SK-N-SH treated with all-trans-retinoic acid at 6 μM for 48 hours (cell line): ENCODE results near the gene SLC19A3.

Source experiments
- ATAC-seq: fragments of 200-7000 bp; cut with Tn5 transposase; 3 replicates; pipeline ENCODE4 v1.9.1; 2020; ENCODE audit warnings: mild to moderate bottlenecking, moderate library complexity
- ARNTL ChIP-seq: fragments of 450-650 bp; formaldehyde crosslinking; IDR thresholded peaks from 2 replicates; pipeline ENCODE4 v1.5.0; 2020; ENCODE audit warnings: low read depth, mild to moderate bottlenecking, moderate library complexity, borderline replicate concordance
- BACH2 ChIP-seq: fragments of 250-450 bp; sonication (Bioruptor Pico); IDR thresholded peaks from 2 replicates; pipeline ENCODE4 v1.9.0; 2021; ENCODE audit warnings: mild to moderate bottlenecking, borderline replicate concordance
- CREB5 ChIP-seq: fragments of 250-450 bp; sonication (Bioruptor Pico); IDR thresholded peaks from 2 replicates; pipeline ENCODE4 v1.5.1; 2020; ENCODE audit warnings: low read depth, mild to moderate bottlenecking, moderate library complexity
- GLIS3 ChIP-seq: fragments of 250-450 bp; sonication (Bioruptor Pico); IDR thresholded peaks from 2 replicates; pipeline ENCODE4 v1.5.0; 2020; ENCODE audit warnings: mild to moderate bottlenecking, moderate library complexity
- ISL1 ChIP-seq: fragments of 250-450 bp; sonication (Bioruptor Pico); IDR thresholded peaks from 2 replicates; pipeline ENCODE4 v2.1.2; 2022; ENCODE audit warnings: mild to moderate bottlenecking, moderate library complexity
- PATZ1 ChIP-seq: fragments of 250-450 bp; sonication (Bioruptor Pico); IDR thresholded peaks from 2 replicates; pipeline ENCODE4 v1.8.0; 2020; ENCODE audit warnings: mild to moderate bottlenecking, moderate library complexity, borderline replicate concordance
- TCF4 ChIP-seq: fragments of 250-450 bp; sonication (Bioruptor Pico); IDR thresholded peaks from 2 replicates; pipeline ENCODE4 v1.8.0; 2021; ENCODE audit warnings: mild to moderate bottlenecking, moderate library complexity, borderline replicate concordance
- TOX ChIP-seq: fragments of 250-450 bp; sonication (Bioruptor Pico); IDR thresholded peaks from 2 replicates; pipeline ENCODE4 v1.8.0; 2021; ENCODE audit warnings: mild to moderate bottlenecking, moderate library complexity, borderline replicate concordance
- TSHZ2 ChIP-seq: fragments of 250-450 bp; sonication (Bioruptor Pico); IDR thresholded peaks from 2 replicates; pipeline ENCODE4 v1.5.0; 2020; ENCODE audit warnings: mild to moderate bottlenecking, moderate library complexity
- ZC3H10 ChIP-seq: fragments of 250-450 bp; sonication (Bioruptor Pico); IDR thresholded peaks from 2 replicates; pipeline ENCODE4 v1.5.1; 2021; ENCODE audit warnings: mild to moderate bottlenecking, moderate library complexity
- ZFP3 ChIP-seq: fragments of 250-450 bp; sonication (Bioruptor Pico); IDR thresholded peaks from 2 replicates; pipeline ENCODE4 v1.5.0; 2020; ENCODE audit warnings: mild to moderate bottlenecking, moderate library complexity
- ZFP30 ChIP-seq: fragments of 450-650 bp; formaldehyde crosslinking; IDR thresholded peaks from 2 replicates; pipeline ENCODE4 v1.5.0; 2022; ENCODE audit warnings: mild to moderate bottlenecking, moderate library complexity
- ZNF70 ChIP-seq: fragments of 450-650 bp; formaldehyde crosslinking; IDR thresholded peaks from 2 replicates; pipeline ENCODE4 v1.5.0; 2020; ENCODE audit warnings: mild to moderate bottlenecking, moderate library complexity
- TF ChIP-seq, protein P1 (sequence below): fragments of 250-450 bp; sonication (Bioruptor Pico); IDR thresholded peaks from 2 replicates; pipeline ENCODE4 v1.5.1; 2021; ENCODE audit warnings: mild to moderate bottlenecking, moderate library complexity
- TF ChIP-seq, protein P2 (sequence below): fragments of 250-450 bp; sonication (Bioruptor Pico); IDR thresholded peaks from 2 replicates; pipeline ENCODE4 v1.8.0; 2021; ENCODE audit warnings: low read depth, mild to moderate bottlenecking, moderate library complexity, borderline replicate concordance

Gene SLC19A3

GRCh38 chr2:227717687-227718567, at the start of gene SLC19A3:
Gene SLC19A3 (minus strand): TSS chr2:227718028. CDS start chr2:227702318, 15,710 bp downstream.
- TF ChIP-seq ZFP3 (CRISPR knock-in tag) (no peak), ZC3H10 (CRISPR knock-in tag) (no peak), TOX (CRISPR knock-in tag) (no peak), ZFP30 (CRISPR knock-in tag) (no peak), ISL1 (CRISPR knock-in tag) (no peak), GLIS3 (CRISPR knock-in tag) (no peak)
- TF ChIP-seq, protein P1, sequence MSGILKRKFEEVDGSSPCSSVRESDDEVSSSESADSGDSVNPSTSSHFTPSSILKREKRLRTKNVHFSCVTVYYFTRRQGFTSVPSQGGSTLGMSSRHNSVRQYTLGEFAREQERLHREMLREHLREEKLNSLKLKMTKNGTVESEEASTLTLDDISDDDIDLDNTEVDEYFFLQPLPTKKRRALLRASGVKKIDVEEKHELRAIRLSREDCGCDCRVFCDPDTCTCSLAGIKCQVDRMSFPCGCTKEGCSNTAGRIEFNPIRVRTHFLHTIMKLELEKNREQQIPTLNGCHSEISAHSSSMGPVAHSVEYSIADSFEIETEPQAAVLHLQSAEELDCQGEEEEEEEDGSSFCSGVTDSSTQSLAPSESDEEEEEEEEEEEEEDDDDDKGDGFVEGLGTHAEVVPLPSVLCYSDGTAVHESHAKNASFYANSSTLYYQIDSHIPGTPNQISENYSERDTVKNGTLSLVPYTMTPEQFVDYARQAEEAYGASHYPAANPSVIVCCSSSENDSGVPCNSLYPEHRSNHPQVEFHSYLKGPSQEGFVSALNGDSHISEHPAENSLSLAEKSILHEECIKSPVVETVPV: no peak
- peak; percentile 96 for ATAC-seq

- peak; percentile 100 for ATAC-seq
These were observed 48.6 kb upstream of the SLC19A3 start for GRCh38 chr2:227766373-227766883.

More at GRCh38 chr2:227766373-227766883, 48.6 kb upstream of the SLC19A3 start:
- TF ChIP-seq ZC3H10 (CRISPR knock-in tag): no peak
- no peak for TF ChIP-seq ARNTL
- TF ChIP-seq TCF4 (CRISPR knock-in tag): no peak
- TF ChIP-seq PATZ1 (CRISPR knock-in tag): no peak
- no peak for TF ChIP-seq BACH2 (CRISPR knock-in tag)
- no peak for TF ChIP-seq TSHZ2 (CRISPR knock-in tag)
- TF ChIP-seq, protein P2, sequence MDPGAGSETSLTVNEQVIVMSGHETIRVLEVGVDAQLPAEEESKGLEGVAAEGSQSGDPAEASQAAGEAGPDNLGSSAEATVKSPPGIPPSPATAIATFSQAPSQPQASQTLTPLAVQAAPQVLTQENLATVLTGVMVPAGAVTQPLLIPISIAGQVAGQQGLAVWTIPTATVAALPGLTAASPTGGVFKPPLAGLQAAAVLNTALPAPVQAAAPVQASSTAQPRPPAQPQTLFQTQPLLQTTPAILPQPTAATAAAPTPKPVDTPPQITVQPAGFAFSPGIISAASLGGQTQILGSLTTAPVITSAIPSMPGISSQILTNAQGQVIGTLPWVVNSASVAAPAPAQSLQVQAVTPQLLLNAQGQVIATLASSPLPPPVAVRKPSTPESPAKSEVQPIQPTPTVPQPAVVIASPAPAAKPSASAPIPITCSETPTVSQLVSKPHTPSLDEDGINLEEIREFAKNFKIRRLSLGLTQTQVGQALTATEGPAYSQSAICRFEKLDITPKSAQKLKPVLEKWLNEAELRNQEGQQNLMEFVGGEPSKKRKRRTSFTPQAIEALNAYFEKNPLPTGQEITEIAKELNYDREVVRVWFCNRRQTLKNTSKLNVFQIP (CRISPR knock-in tag): no peak
- TF ChIP-seq ZNF70 (CRISPR knock-in tag): no peak
- no peak for TF ChIP-seq ZFP3 (CRISPR knock-in tag)
- no peak for TF ChIP-seq ISL1 (CRISPR knock-in tag)
- TF ChIP-seq CREB5 (CRISPR knock-in tag): no peak
- no peak for TF ChIP-seq ZFP30 (CRISPR knock-in tag)
